K562 (cell line): ENCODE measurements around the gene RMND5B. TPM values are rescaled to one million over a fixed set of nuclear protein-coding genes. Genes with fewer than 3 reads are reported as not detected.

Experiments
- EGR1 ChIP-seq: fragments of 450-650 bp; conservative IDR thresholded peaks from 2 replicates; pipeline ENCODE4 v1.6.1; 2017; ENCODE audit warnings: mild to moderate bottlenecking
- ELF4 ChIP-seq: fragments of 450-650 bp; formaldehyde crosslinking; IDR thresholded peaks from 2 replicates; pipeline ENCODE4 v1.4.0; 2022; ENCODE audit warnings: missing genetic modification characterization
- ETV1 ChIP-seq: fragments of 450-650 bp; conservative IDR thresholded peaks from 2 replicates; pipeline ENCODE4 v1.6.1; 2016; ENCODE audit warnings: missing genetic modification characterization, control low read depth, low read depth, missing compliant biosample characterization
- HDGF ChIP-seq: fragments of 450-650 bp; IDR thresholded peaks from 2 replicates; pipeline ENCODE4 v1.6.1; 2016
- HES1 ChIP-seq: fragments of 450-650 bp; IDR thresholded peaks from 2 replicates; pipeline ENCODE4 v1.6.1; 2016; ENCODE audit warnings: low read depth, mild to moderate bottlenecking, moderate library complexity
- KDM5B ChIP-seq: fragments of 200-600 bp; sonication (generic); IDR thresholded peaks from 2 replicates; pipeline ENCODE4 v1.6.1; 2012; ENCODE audit warnings: low read depth, mild to moderate bottlenecking, moderate library complexity, low read length, control low read depth, inconsistent platforms; ENCODE audit not compliant: insufficient replicate concordance
- KLF16 ChIP-seq: IDR thresholded peaks from 2 replicates; pipeline ENCODE4 v1.6.1; 2016; ENCODE audit warnings: antibody characterized with exemption
- MNT ChIP-seq, 2 experiments: fragments of 450-650 bp; conservative IDR thresholded peaks; 2 replicates each; pipeline ENCODE4 v1.6.1; 2017; ENCODE audit warnings: mild to moderate bottlenecking in 2 of 2, moderate library complexity in 2 of 2
- MYC ChIP-seq, 2 experiments: fragments of 250-450 bp in 1 of 2; sonication (Bioruptor Pico) in 1 of 2; IDR thresholded peaks; 2 replicates each; pipeline versions ENCODE4 v1.5.1 to v1.6.1; 2012 to 2021; ENCODE audit warnings: low read depth in 2 of 2, borderline replicate concordance in 1 of 2, improper control_type of control experiment in 1 of 2, low read length in 1 of 2, mild to moderate bottlenecking in 1 of 2, moderate library complexity in 1 of 2
- RBFOX2 ChIP-seq: fragments of 200-400 bp; formaldehyde crosslinking; IDR thresholded peaks from 2 replicates; pipeline ENCODE4 v1.6.1; 2017; ENCODE audit warnings: low read depth, mild to moderate bottlenecking, low read length, moderate library complexity
- SLC30A9 ChIP-seq: fragments of 250-450 bp; sonication (Bioruptor Pico); IDR thresholded peaks from 2 replicates; pipeline ENCODE4 v1.8.0; 2022; ENCODE audit warnings: mild to moderate bottlenecking, moderate library complexity
- SMARCA5 ChIP-seq: fragments of 450-650 bp; IDR thresholded peaks from 2 replicates; pipeline ENCODE4 v1.6.1; 2016
- ZBTB11 ChIP-seq, 3 experiments: fragments of 200-800 bp in 1 of 3; fragments of 250-450 bp in 1 of 3; fragments of 450-650 bp in 1 of 3; sonication (Bioruptor Pico) in 1 of 3; sonication (Bioruptor generic) in 1 of 3; formaldehyde crosslinking in 1 of 3; IDR thresholded peaks; 2 replicates each; pipeline versions ENCODE4 v1.6.1 to v1.8.0; 2016 to 2022; ENCODE audit warnings: mild to moderate bottlenecking in 2 of 3, missing genetic modification characterization in 2 of 3, missing compliant biosample characterization in 1 of 3, moderate library complexity in 1 of 3
- ZNF174 ChIP-seq: fragments of 250-450 bp; sonication (Bioruptor Pico); IDR thresholded peaks from 2 replicates; pipeline ENCODE4 v1.4.0; 2020; ENCODE audit warnings: mild to moderate bottlenecking
- ZNF511 ChIP-seq: sonication (generic); formaldehyde crosslinking; IDR thresholded peaks from 2 replicates; pipeline ENCODE4 v1.8.0; 2022; ENCODE audit warnings: mild to moderate bottlenecking, missing genetic modification reagents
- ZNF551 ChIP-seq: fragments of 250-450 bp; sonication (Bioruptor Pico); IDR thresholded peaks from 2 replicates; pipeline ENCODE4 v1.5.0; 2021; ENCODE audit warnings: mild to moderate bottlenecking, moderate library complexity
- ZNF785 ChIP-seq: fragments of 250-450 bp; sonication (Bioruptor Pico); IDR thresholded peaks from 2 replicates; pipeline ENCODE4 v1.4.0; 2020; ENCODE audit warnings: mild to moderate bottlenecking
- polyA plus RNA-seq, 8 experiments: library from polyadenylated mRNA; depleted of rRNA in 4 of 8; stranded (reverse) in 5 of 8; unstranded in 3 of 8; fragments of >200 nt; fragmentation: Nextera tagmentation in 2 of 8; fragmentation: Illumina TruSeq in 1 of 8; extraction: Ambion mirVana in 2 of 8; extraction: Trizol in 1 of 8; gene quantifications; 2 replicates each; pipeline versions ENCODE4 v1.2.1 to v1.2.3, GENCODE V29; 2011 to 2014; ENCODE audit warnings: inconsistent platforms in 1 of 8, missing spikeins in 1 of 8
- total RNA-seq, 7 experiments: library from RNA; depleted of rRNA in 6 of 7; stranded (reverse); fragments of >200 nt in 6 of 7; fragmentation: Illumina TruSeq in 2 of 7; extraction: Trizol in 2 of 7; gene quantifications; 2 replicates each; pipeline versions ENCODE4 v1.2.1 to v1.2.3, GENCODE V29; 2011 to 2021; ENCODE audit warnings: low replicate concordance in 1 of 7

RMND5B gene
- total and polyA plus RNA-seq, 9 of the 15 experiments (the other 6 are each of a cell fraction or from before 2014, with no cell fraction given): 2.6 to 57.0 (median 28.3) TPM

GRCh38 chr5:178120607-178121357, 10.0 kb upstream of the RMND5B start (continued):
- peak; percentile 57 to 77; a peak in 3 of 4 replicates for TF ChIP-seq MNT (conservative IDR thresholded peaks at IDR 0.05)
- no peak for TF ChIP-seq EGR1
- no peak for TF ChIP-seq ZBTB11 (CRISPR knock-in tag; IDR thresholded peaks at IDR 0.05)
- no peak for TF ChIP-seq ZNF174 (CRISPR knock-in tag)
- peak; percentile 77 for TF ChIP-seq MYC (IDR thresholded peaks at IDR 0.05; ENCODE audit: low read depth, low read length)
- TF ChIP-seq MYC (CRISPR knock-in tag; IDR thresholded peaks at IDR 0.05; ENCODE audit: borderline replicate concordance, low read depth): no peak
- no peak for TF ChIP-seq ETV1 (tag)
- TF ChIP-seq ZNF511: 0 out of 2 replicates have a peak, but pooled peaks have one; percentile 17
- TF ChIP-seq RBFOX2: 0 out of 2 replicates have a peak, but pooled peaks have one; percentile 24
- no peak for TF ChIP-seq SLC30A9 (CRISPR knock-in tag)
- TF ChIP-seq HES1: no peak
- TF ChIP-seq KDM5B: peak; percentile 37
- no peak for TF ChIP-seq ELF4 (CRISPR knock-in tag)
- peak; percentile 80; the same call in 1 of the 2 replicates for TF ChIP-seq HDGF
- no peak for TF ChIP-seq ZNF551 (CRISPR knock-in tag)
- peak; percentile 49; the same call in 1 of the 2 replicates for TF ChIP-seq KLF16
- TF ChIP-seq SMARCA5: no peak
- TF ChIP-seq ZNF785 (CRISPR knock-in tag): no peak
